ENCODE results near the gene HCN4. TPM values are rescaled to one million over a fixed set of nuclear protein-coding genes. Genes with fewer than 3 reads are reported as not detected.

The HCN4 gene
- total and polyA plus RNA-seq, 4 donors: not detected

GRCh38 chr15:73291441-73291840 lies 77.3 kb downstream of the HCN4 start:
- Histone ChIP-seq H3K27ac (ENCODE audit: low read depth in 1 of 2, low read length in 2 of 2) (no peak overlapping the region), H3K27me3 (ENCODE audit: control insufficient read depth in 4 of 4, insufficient read depth in 4 of 4, low read length in 3 of 4) (no peaks in the 10 kb centered on the region), H3K9ac (ENCODE audit: low read depth in 1 of 2, low read length in 2 of 2) (no peak overlapping the region), H3K36me3 (ENCODE audit: control insufficient read depth in 4 of 4, insufficient read depth in 3 of 4, low read depth in 1 of 4, low read length in 3 of 4) (peaks cover 0 to 21% (median 13%) of the 10 kb centered on the region in 4 donors), H3K9me3 (ENCODE audit: control insufficient read depth in 4 of 4, low read length in 3 of 4) (no peaks in the 10 kb centered on the region), H3K4me3 (ENCODE audit: low read depth in 1 of 3, low read length in 3 of 3) (no peak overlapping the region), H3K4me1 (ENCODE audit: control insufficient read depth in 4 of 4, insufficient read depth in 4 of 4, low read length in 3 of 4) (peaks cover 0 to 7% (median 3%) of the 10 kb centered on the region in 4 donors)
- DNase-seq (ENCODE audit: low spot score): no peak
- TF ChIP-seq FOXA2 (IDR thresholded peaks at IDR 0.05) (no peak), SP1 (IDR thresholded peaks at IDR 0.05) (no peak), EGR1 (IDR thresholded peaks at IDR 0.05; ENCODE audit: low read depth in 2 of 2) (no peak), CTCF (IDR thresholded peaks at IDR 0.05; ENCODE audit: low read depth, low read length, missing input control) (no peak)
- 98% methylated on average over 1 of the region's 1 CpG for WGBS

GRCh38 chr15:73287019-73287418 lies 81.7 kb downstream of the HCN4 start:
- no peaks in the 10 kb centered on the region for H3K27me3 ChIP-seq (ENCODE audit: control insufficient read depth in 4 of 4, insufficient read depth in 4 of 4, low read length in 3 of 4)
- H3K4me3 ChIP-seq (ENCODE audit: low read depth in 1 of 3, low read length in 3 of 3): no peak overlapping the region
- no peak overlapping the region for H3K27ac ChIP-seq (ENCODE audit: low read depth in 1 of 2, low read length in 2 of 2)
- DNase-seq (ENCODE audit: low spot score): no peak
- H3K4me1 ChIP-seq (ENCODE audit: control insufficient read depth in 4 of 4, insufficient read depth in 4 of 4, low read length in 3 of 4): no peaks in the 10 kb centered on the region
- H3K9ac ChIP-seq (ENCODE audit: low read depth in 1 of 2, low read length in 2 of 2): no peak overlapping the region
- TF ChIP-seq MAX (IDR thresholded peaks at IDR 0.05): no peak
- TF ChIP-seq REST (IDR thresholded peaks at IDR 0.05): no peak
- TF ChIP-seq GABPA (IDR thresholded peaks at IDR 0.05 in 1 of 2, conservative IDR thresholded peaks at IDR 0.05 in 1 of 2): no peak
- TF ChIP-seq HNF4A (conservative IDR thresholded peaks at IDR 0.05): no peak
- TF ChIP-seq ZBTB33 (IDR thresholded peaks at IDR 0.05): no peak
- no peak for TF ChIP-seq FOXA2 (IDR thresholded peaks at IDR 0.05)
- no peak for TF ChIP-seq FOXA1 (IDR thresholded peaks at IDR 0.05)
- TF ChIP-seq YY1 (IDR thresholded peaks at IDR 0.05): no peak
- TF ChIP-seq SP1 (IDR thresholded peaks at IDR 0.05): no peak
- TF ChIP-seq RXRA (IDR thresholded peaks at IDR 0.05): no peak
- TF ChIP-seq EGR1 (IDR thresholded peaks at IDR 0.05; ENCODE audit: low read depth in 2 of 2): no peak
- TF ChIP-seq NR2F2 (IDR thresholded peaks at IDR 0.05): no peak
- TF ChIP-seq HNF4G (IDR thresholded peaks at IDR 0.05): no peak
- TF ChIP-seq TAF1 (conservative IDR thresholded peaks at IDR 0.05): no peak
- TF ChIP-seq JUND (IDR thresholded peaks at IDR 0.05): no peak
- no peak for TF ChIP-seq ATF3 (IDR thresholded peaks at IDR 0.05)
- no peak for TF ChIP-seq CTCF (IDR thresholded peaks at IDR 0.05; ENCODE audit: low read depth, low read length, missing input control)
- TF ChIP-seq RAD21 (IDR thresholded peaks at IDR 0.05): no peak
- WGBS: 71% methylated on average over 1 of the region's 1 CpG
- H3K9me3 ChIP-seq (ENCODE audit: control insufficient read depth in 4 of 4, low read length in 3 of 4): no peaks in the 10 kb centered on the region
- peaks cover 4 to 34% (median 19%) of the 10 kb centered on the region in 4 donors for H3K36me3 ChIP-seq (ENCODE audit: control insufficient read depth in 4 of 4, insufficient read depth in 3 of 4, low read depth in 1 of 4, low read length in 3 of 4)
